GM20000 (cell line): ENCODE results near the gene JAKMIP2.

ENCODE experiments used
- DNase-seq: peaks from one replicate; pipeline ENCODE4 v3.0.0; 2012; ENCODE audit warnings: low spot score
- TF ChIP-seq, protein P1 (sequence below): IDR thresholded peaks from 2 replicates; pipeline ENCODE4 v1.5.1; 2012; ENCODE audit warnings: mild to moderate bottlenecking, control low read depth; ENCODE audit errors: extremely low read depth, missing control alignments

JAKMIP2 gene

DNA sequence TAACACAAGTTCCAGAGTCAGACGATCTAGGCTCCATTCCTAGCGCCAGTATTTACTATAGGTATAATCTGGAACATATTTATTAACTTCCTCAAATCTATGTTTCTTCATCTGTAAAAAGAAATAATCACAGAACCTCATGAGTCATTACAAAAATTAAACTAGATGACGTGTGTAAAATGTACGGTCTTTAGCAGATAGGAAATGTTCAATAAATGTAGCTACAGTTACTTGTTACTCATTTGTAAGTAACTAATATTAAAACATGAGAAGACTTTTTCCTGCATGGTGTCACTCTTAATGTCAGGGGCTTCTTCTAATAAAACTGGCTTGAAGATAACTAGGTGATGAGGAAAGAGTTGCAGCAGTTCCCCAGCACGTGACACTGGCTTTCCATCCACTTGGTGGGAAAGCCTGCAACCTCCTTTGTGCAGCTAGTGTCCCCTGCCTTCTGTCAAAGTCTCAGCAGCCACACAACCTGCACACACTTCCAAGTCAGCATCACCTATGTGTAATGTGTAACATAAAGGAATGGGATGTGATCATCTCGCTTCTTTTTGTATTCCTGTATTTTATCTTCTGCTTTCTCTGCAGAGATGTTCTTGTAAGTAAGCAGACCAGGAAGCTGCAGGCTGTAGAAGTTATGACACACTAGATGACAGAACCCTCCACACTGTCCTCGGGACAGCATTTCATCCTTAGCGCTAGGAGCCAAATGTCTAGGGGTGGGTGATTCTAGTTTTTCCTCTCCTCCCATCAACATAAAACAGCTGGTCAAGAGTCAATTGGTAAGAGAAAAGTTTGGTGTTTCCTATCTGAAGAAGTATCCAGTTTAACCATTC lies 1.8 kb upstream of the JAKMIP2 start:
- TF ChIP-seq, protein P1, sequence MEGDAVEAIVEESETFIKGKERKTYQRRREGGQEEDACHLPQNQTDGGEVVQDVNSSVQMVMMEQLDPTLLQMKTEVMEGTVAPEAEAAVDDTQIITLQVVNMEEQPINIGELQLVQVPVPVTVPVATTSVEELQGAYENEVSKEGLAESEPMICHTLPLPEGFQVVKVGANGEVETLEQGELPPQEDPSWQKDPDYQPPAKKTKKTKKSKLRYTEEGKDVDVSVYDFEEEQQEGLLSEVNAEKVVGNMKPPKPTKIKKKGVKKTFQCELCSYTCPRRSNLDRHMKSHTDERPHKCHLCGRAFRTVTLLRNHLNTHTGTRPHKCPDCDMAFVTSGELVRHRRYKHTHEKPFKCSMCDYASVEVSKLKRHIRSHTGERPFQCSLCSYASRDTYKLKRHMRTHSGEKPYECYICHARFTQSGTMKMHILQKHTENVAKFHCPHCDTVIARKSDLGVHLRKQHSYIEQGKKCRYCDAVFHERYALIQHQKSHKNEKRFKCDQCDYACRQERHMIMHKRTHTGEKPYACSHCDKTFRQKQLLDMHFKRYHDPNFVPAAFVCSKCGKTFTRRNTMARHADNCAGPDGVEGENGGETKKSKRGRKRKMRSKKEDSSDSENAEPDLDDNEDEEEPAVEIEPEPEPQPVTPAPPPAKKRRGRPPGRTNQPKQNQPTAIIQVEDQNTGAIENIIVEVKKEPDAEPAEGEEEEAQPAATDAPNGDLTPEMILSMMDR, result no peak

DNA sequence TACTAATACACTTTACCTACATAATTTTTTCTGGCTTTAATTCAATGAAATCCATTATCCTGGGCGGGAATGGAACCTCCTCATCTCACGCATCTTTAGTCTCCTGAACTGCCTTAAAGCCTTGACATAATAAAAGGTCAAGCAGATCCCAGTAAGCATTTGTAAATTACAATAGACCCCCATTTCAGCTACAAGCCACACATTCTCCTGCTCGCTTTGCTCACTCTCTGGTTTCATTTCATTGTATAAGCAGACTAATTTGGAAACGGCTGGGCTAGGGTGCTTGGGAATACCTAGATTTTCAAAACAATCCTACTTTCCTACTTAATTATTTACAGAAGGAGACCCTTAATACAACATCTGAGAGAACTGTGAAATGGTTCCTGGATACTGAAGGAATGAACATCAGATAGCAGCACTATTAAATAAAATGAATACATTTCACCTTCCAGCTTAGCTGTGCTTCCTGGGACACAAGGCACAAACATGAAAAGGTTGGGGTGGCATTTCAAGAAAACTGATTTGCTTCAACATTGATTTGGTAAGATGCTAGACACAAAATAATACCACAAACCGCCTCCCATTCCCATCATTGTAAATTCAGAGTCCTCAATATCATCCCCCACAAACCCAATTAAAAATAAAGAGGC lies 1.5 kb downstream of the JAKMIP2 start:
- TF ChIP-seq, protein P1, result no peak
- DNase-seq, result no peak

More for the DNA sequence above, 1.8 kb upstream of the JAKMIP2 start:
- no peak for DNase-seq

DNA sequence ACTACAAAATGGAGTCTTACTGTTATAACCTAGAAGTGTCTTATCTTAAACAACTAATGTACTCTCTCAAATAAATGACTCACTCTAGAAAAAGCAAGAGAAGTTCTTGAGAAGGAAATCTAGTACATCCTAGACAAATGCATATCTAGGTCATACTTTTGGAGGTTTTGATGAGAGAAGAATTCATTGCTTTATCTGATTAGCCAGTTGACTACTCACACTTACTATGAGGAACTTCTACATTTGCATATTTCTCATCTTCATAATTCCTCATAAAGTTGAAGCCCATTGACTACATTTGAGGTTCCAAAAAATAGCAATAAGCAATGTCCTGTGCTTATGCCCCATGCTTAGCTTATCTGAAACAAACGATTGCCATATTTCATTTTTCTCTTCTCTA lies 2.8 kb downstream of the JAKMIP2 start:
- TF ChIP-seq, protein P1, result no peak
- DNase-seq, result no peak

DNA sequence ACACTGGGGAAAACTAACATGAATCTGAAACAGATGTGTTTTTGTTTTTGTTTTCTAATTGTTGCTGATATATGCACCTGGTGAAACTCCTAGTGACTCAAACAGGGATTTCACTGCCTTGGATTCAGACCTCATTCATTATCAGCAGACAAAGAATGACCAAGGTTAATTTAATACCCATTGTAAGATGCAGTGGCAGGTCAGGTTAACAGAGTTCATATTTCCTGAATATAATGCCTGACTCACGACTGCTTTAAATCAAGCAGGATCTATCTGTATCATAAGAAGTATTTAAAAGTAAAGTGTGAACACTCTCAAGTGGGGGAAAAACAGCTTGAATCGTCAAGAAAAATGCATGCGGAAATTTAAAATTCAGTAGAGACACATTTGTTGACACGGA lies 5.5 kb downstream of the JAKMIP2 start:
- no peak for DNase-seq
- TF ChIP-seq, protein P1, result no peak

DNA sequence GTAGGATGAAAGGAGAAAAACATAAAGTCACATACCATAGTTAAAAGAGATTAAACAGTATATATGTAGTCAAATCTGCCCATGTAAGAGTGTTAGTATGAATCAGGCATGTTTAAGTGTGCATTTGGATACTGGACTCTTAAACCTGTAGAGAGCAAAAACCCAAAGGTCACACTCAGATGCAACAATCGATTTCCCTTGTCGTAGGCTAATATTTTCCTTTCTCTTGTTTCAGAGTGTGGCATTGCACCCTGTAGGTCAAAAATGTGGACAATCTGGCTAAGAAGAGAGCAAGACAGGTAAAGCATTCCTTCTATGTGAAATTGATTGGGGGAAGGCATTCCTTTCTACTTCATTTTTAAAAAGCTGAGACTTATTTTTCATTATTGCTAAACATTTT lies 8.9 kb downstream of the JAKMIP2 start:
- TF ChIP-seq, protein P1, result no peak
- no peak for DNase-seq

DNA sequence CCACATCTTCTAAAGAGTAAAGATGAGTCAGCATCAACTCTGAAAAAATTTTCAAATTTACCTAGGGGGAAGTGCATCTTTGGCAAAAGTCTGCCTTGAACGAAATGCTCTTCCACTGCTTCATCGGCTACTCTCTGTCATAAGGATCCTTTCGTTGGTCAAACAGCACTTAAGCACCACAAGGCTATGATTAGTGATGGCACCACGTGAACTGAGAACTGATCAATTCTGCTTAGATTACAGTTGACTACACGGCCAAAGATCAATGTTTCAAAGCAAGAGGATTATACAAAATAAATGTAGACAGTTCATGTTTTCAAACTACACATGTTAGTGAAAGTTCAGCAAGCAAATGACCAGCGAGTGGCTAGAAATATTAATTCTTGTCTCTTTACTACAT lies 9.4 kb downstream of the JAKMIP2 start:
- no peak for DNase-seq
- TF ChIP-seq, protein P1, result no peak

DNA sequence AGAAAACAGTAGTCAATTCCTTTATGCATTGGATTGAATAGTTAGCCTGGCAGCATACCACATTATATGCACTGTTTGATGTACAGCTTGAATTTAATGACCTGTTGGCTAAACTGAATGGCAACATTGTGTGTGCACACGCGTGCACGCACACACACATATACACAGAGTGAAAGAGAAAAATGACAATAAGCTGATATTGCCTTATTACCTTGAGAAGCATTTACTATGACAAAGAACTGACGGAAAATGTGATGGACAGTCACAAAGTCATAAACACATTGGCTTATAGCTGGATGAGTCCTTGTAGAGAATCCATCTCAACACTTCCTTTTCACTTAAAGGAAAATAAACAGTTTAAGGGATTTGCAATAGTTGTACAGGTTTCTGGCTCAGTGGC lies 15.5 kb downstream of the JAKMIP2 start:
- TF ChIP-seq, protein P1, result no peak
- DNase-seq, result no peak
